ENCODE data around the gene CCNK.

CCNK gene

DNA sequence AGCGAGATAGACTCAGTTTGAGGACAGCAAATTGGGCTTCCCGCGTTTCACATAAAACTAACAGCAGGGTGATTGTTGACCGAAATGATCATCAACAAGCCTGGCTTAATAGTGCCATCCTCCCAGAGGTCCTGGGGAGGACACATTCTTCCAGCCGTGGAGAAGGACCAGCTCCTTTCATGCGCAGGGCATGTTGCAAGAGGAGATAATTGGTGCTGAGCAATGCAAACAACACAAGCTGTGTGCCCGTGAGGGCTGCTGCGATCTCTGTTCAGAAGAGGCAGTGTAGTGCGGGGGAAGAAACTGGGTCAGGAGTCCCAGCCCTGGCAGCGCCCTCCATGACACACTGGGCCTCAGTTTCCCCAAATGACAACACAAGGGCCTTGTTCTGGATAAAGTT lies 68.5 kb downstream of the CCNK start:
- no peak for TF ChIP-seq CTCF (IDR thresholded peaks at IDR 0.05; ENCODE audit: low read depth, low read length)
- DNase-seq (ENCODE audit: extremely low read depth, low read depth) = no peak

GRCh38 chr14:99550387-99550992 lies 69.3 kb downstream of the CCNK start:
- DNase-seq (ENCODE audit: extremely low read depth, low read depth) = no peak
- TF ChIP-seq CTCF (IDR thresholded peaks at IDR 0.05; ENCODE audit: low read depth, low read length) = no peak

DNA sequence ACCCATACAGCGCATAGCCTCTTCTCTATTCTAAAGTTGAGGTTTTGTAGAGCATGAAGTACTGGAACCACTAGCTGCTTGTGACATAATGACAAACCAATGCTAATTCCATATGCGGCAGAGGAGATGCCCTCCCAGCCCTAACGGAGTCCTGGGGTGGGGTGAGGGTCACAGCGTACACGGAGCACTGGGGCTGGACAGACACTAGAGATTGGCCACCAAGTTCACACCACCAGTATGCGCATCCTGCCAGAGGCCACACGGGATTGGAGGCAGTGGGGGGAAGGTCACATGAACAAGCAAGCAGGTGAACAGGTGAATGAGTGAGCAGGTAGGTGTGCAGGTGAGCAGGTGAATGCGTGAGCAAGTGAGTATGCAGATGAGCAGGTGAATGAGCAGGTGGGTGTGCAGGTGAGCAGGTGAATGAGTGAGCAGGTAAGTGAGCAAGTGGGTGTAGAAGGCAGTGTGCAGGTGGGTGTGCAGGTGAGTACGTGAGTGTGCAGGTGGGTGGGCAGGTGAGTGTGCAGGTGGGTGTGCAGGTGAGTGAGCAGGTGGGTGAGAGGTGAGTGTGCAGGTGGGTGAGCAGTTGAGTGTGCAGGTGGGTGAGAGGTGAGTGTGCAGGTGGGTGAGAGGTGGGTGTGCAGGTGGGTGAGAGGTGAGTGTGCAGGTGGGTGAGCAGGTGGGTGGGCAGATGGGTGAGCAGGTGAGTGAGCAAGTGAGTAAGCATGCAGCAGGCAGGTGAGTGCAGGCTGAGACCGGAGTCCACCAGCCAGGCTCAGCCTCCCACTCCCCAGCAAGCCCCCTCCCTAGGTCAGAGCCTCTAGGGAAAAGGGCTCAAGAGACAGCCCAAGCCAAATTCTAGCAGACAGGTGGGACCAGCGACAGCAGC lies 70.1 kb downstream of the CCNK start:
- no peak for TF ChIP-seq CTCF (IDR thresholded peaks at IDR 0.05; ENCODE audit: low read depth, low read length)
- no peak for DNase-seq (ENCODE audit: extremely low read depth, low read depth)

GRCh38 chr14:99552021-99552553 lies 70.9 kb downstream of the CCNK start:
- TF ChIP-seq CTCF (IDR thresholded peaks at IDR 0.05; ENCODE audit: low read depth, low read length) = no peak
- no peak for DNase-seq (ENCODE audit: extremely low read depth, low read depth)

DNA sequence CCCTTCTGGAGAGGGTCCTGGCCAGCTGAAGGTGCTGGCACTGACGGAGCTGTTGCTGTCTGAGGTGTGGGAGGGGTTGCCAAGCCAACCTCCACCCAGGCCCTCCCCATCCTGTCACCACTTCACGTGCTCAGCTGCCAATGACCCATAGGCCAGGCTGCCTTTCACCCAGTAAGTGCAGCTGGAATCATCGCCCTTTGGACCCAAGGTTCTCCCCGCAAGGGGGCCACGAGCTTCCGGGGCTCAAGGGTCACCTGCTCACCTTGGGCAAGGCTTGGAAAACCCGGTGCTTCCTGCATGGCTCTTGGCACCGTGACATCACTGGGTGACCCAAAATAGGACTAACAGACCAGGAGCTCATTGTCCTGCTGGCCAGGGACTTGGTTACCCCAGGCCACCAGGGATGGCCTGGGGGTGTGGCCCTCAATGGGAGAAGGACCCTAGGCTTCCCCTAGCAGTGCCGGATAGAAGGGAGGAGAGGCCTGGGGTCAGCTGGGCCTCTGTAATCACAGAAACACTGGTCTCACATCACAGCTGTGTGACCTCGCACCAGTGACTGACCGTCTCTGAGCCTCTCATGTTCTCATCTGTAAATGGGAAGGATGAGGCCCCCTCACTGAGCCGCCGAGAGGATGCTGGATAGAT lies 71.5 kb downstream of the CCNK start:
- DNase-seq (ENCODE audit: extremely low read depth, low read depth) = no peak
- no peak for TF ChIP-seq CTCF (IDR thresholded peaks at IDR 0.05; ENCODE audit: low read depth, low read length)

GRCh38 chr14:99554184-99554583 lies 73.0 kb downstream of the CCNK start:
- DNase-seq (ENCODE audit: extremely low read depth, low read depth) = no peak
- TF ChIP-seq CTCF (IDR thresholded peaks at IDR 0.05; ENCODE audit: low read depth, low read length) = no peak
